OCI-LY7 (cell line): ENCODE results near the gene SEC14L5.

ENCODE experiments used
- CTCF ChIP-seq: fragments of 200-600 bp; sonication (generic); conservative IDR thresholded peaks from 2 replicates; pipeline ENCODE4 v1.5.1; 2014; ENCODE audit warnings: mild to moderate bottlenecking, antibody characterized with exemption, low read length, moderate library complexity, mixed read lengths
- EZH2phosphoT487 ChIP-seq: fragments of 200-600 bp; sonication (generic); IDR thresholded peaks from 2 replicates; pipeline ENCODE4 v1.6.1; 2018; ENCODE audit warnings: low read depth, borderline replicate concordance, mild to moderate bottlenecking, mixed run types, antibody characterized with exemption, low read length, moderate library complexity, mixed read lengths

GRCh38 chr16:5025171-5025632 is 67.1 kb downstream of the SEC14L5 start:
- TF ChIP-seq CTCF, result peak; percentile 67
- no peak for TF ChIP-seq EZH2phosphoT487
